ENCODE data around the gene INHA.

- TF ChIP-seq CTCF (IDR thresholded peaks at IDR 0.05) (no peak), POLR2A (IDR thresholded peaks at IDR 0.05) (no peak)
Observed at GRCh38 chr2:219621935-219622334, 49.8 kb downstream of the INHA start.

All from lower leg skin (tissue), 3 donors.